ENCODE results near the gene CDHR1.

GRCh38 chr10:84261236-84261915 is 67.0 kb downstream of the CDHR1 start:
- TF ChIP-seq CTCF (IDR thresholded peaks at IDR 0.05) (no peak), POLR2A (IDR thresholded peaks at IDR 0.05) (no peak)

Measured in heart left ventricle (tissue), 13 donors.